SJSA1 (cell line): ENCODE measurements around the gene MYLK. TPM values are rescaled to one million over a fixed set of nuclear protein-coding genes. Genes with fewer than 3 reads are reported as not detected.

ENCODE experiments used
- DNase-seq, 2 experiments: peaks; one replicate each; pipeline ENCODE4 v3.0.0-alpha.2; 2015 to 2020; ENCODE audit warnings: low spot score in 2 of 2, low read depth in 1 of 2
- H3K27ac ChIP-seq: fragments of 250-450 bp; sonication (Bioruptor Pico); 2 replicates; pipeline ENCODE4 v1.5.1; 2020; ENCODE audit warnings: mild to moderate bottlenecking, moderate library complexity
- H3K27me3 ChIP-seq: fragments of 250-450 bp; sonication (Bioruptor Pico); replicated peaks from 2 replicates; pipeline ENCODE4 v1.5.1; 2020; ENCODE audit warnings: mild to moderate bottlenecking, moderate library complexity
- H3K36me3 ChIP-seq: fragments of 250-450 bp; sonication (Bioruptor Pico); 2 replicates; pipeline ENCODE4 v1.5.1; 2020; ENCODE audit warnings: mild to moderate bottlenecking
- H3K4me1 ChIP-seq: fragments of 250-450 bp; sonication (Bioruptor Pico); replicated peaks from 2 replicates; pipeline ENCODE4 v1.6.1; 2021; ENCODE audit warnings: mild to moderate bottlenecking
- H3K4me3 ChIP-seq: fragments of 250-450 bp; sonication (Bioruptor Pico); 2 replicates; pipeline ENCODE4 v1.5.1; 2020; ENCODE audit warnings: mild to moderate bottlenecking
- H3K9me3 ChIP-seq: fragments of 250-450 bp; sonication (Bioruptor Pico); replicated peaks from 2 replicates; pipeline ENCODE4 v1.5.1; 2020; ENCODE audit warnings: mild to moderate bottlenecking
- total RNA-seq: library from RNA; depleted of rRNA; stranded (reverse); fragments of >200 nt; shearing (Covaris generic); gene quantifications from 2 replicates; pipeline ENCODE4 v1.2.3, GENCODE V29; 2014

Gene MYLK
- total RNA-seq, 1 experiment from 2014 or later = 147 TPM

DNA sequence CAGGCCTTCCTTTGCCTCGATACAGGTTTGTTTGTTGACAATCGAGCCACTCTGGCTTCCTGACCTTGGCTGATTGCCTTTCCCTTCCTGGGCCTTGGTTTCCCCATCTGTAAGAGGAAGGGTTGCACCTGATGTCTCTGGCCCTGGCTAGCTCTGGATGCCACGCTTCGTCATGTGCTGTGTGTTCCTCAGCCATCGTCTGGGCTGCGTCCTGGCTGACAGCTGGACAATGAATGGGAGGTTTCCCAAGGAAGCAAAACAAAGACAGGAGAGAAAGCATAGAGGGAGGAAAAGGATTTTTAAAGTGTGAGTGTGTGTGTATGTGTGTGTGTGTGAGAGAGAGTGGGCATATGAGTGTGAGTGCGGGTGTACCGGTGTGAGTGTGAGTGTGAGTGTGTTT lies 234.0 kb downstream of the MYLK start:
- Histone ChIP-seq H3K27ac (no peak overlapping the region), H3K27me3 (no peaks in the 10 kb centered on the region), H3K36me3 (no peaks in the 10 kb centered on the region), H3K4me3 (no peak overlapping the region), H3K9me3 (no peaks in the 10 kb centered on the region), H3K4me1 (peaks cover 16% of the 10 kb centered on the region)
- no peak for DNase-seq

DNA sequence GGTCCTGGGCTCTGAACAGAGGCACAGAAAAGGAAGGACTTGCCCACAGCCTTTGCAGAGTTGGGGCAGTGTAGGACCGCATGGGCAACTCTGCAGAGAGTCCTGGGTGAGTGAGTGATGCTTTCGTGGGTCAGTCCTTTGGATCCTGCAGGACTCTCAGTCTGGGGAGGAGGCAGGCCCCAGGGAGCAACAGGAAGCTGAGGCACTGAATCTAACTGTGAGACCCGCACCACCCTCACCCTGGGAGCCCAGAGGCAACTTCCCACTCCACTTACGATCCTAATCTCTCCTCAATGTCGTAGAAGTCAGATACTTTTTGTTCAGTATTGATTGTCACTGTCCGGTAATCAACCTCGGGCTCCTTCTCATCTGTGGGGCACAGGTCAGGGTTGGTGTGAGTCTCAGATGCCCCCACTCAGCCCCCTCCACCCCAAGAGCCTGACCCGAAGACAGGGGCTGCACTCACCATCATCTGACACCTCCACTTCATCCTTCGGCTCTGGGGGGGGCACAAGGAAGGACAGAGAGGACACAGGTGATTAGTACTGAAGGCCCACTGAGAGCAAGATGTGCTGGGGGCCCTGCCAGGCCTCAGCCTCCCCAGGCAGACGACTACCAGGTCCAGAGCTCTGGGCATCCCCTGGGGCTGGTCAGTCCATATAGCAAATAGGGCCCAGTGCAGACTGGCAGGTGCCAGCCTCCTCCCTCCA lies 235.3 kb downstream of the MYLK start:
- H3K36me3 ChIP-seq = no peaks in the 10 kb centered on the region
- no peak for DNase-seq

DNA sequence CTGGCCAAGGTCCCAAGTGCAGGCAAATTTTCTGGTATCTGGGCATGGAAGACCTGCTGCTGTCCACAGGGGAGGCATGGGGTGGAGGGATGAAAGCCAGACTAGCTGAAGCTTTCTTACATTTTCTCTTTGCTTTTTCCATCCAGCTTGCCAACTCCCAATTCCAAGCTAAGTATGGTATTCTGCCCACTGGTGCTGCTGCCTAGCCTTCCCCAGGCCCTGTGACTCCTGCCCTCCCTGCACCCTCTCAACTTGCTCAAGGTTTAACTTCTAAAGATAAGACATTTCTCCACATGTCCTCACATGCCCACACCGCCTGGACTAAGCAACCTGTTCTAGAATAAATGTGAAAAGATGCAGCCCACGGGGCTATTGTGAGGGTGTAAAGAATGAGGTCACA lies 239.8 kb downstream of the MYLK start:
- no peaks in the 10 kb centered on the region for H3K36me3 ChIP-seq
- H3K4me3 ChIP-seq = no peak overlapping the region
- no peaks in the 10 kb centered on the region for H3K4me1 ChIP-seq
- H3K9me3 ChIP-seq = no peaks in the 10 kb centered on the region; the same call in 1 of the 2 replicates
- no peaks in the 10 kb centered on the region for H3K27me3 ChIP-seq
- DNase-seq = no peak
- no peak overlapping the region for H3K27ac ChIP-seq

More for the DNA sequence above, 235.3 kb downstream of the MYLK start:
- H3K27me3 ChIP-seq = no peaks in the 10 kb centered on the region
- H3K27ac ChIP-seq = no peak overlapping the region
- no peak overlapping the region for H3K4me3 ChIP-seq
- no peaks in the 10 kb centered on the region for H3K9me3 ChIP-seq
- H3K4me1 ChIP-seq = peaks cover 15% of the 10 kb centered on the region

DNA sequence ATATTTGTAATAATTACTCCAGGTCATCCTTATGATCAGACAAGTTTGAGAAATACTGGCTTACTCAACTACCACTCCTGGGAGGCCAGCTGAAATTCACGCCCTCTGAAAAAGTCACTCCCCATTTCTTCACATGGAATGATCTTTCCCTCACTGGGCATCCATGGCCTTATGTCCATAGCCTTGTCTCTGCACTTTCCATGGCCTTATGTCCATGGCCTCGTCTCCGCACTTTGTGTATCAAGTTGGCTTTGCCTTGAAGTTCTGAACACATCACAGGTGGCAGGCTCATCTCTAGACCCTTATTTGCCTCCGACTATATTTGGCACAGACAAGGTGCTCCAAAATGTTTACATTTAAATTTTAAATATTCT lies 241.2 kb downstream of the MYLK start:
- Histone ChIP-seq H3K9me3 (no peaks in the 10 kb centered on the region; the same call in 1 of the 2 replicates), H3K27ac (no peak overlapping the region), H3K36me3 (no peaks in the 10 kb centered on the region), H3K4me1 (no peaks in the 10 kb centered on the region), H3K4me3 (no peak overlapping the region), H3K27me3 (no peaks in the 10 kb centered on the region)
- DNase-seq = no peak

DNA sequence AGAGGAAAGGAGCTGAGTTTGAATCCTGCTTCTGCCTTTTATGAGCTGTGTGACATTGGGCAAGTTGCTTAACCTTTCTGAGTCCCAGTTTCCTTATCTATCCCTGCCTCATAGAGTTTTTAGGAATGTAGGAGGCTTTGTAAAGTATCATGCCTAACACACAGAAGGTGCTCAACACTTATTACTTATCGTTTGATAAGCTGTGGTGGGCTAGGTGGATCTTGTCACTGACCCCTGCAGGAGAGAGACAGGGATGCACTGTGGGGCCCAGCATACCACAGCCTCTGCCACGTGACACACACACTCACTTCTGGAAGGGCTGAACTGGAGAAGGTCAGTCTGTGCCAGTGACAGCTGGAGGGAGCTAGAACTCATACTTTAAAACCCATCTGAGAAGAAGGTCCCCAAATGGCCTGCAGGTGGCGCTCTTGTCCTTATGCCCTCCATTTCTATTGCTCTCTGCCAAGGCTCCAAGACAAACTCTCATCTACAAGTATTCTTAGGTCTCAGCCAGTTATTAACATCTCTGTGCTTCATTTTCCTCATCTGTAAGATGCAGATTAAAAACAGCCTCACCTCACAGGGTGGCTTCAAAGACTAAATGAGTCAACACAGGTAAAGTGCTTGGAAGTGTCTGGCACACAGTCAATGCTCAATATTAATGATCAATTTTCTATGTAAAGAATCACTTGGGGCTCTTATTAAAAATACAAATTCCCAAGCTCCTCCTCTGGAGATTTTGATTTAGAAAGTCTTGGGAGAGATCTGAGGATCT lies 241.8 kb downstream of the MYLK start:
- H3K27me3 ChIP-seq = no peaks in the 10 kb centered on the region
- DNase-seq = peak; percentile 78 to 87
- H3K27ac ChIP-seq = no peak overlapping the region
- no peak overlapping the region for H3K4me3 ChIP-seq
- no peaks in the 10 kb centered on the region; the same call in 1 of the 2 replicates for H3K9me3 ChIP-seq
- no peaks in the 10 kb centered on the region for H3K36me3 ChIP-seq
- no peaks in the 10 kb centered on the region for H3K4me1 ChIP-seq

DNA sequence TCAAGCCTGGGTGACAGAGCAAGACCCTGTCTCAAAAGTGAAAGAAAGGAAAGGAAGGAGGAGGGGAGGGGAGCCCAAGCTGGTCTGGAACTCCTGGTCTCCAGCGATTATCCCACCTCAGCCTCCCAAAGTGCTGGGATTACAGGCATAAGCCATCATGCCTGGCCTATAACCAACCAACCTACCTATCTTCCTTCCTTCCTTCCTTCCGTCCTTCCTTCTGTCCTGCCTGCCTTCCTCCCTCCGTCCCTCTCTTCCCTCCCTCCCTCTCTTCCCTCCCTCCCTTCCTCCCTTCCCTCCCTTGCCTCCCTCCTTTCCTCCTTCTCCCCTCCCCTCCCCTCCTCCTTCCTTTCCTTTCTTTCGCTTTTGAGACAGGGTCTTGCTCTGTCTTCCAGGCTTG lies 242.6 kb downstream of the MYLK start:
- Histone ChIP-seq H3K27ac (no peak overlapping the region), H3K9me3 (no peaks in the 10 kb centered on the region; the same call in 1 of the 2 replicates), H3K4me3 (no peak overlapping the region), H3K36me3 (no peaks in the 10 kb centered on the region), H3K4me1 (no peaks in the 10 kb centered on the region), H3K27me3 (no peaks in the 10 kb centered on the region)
- no peak for DNase-seq

DNA sequence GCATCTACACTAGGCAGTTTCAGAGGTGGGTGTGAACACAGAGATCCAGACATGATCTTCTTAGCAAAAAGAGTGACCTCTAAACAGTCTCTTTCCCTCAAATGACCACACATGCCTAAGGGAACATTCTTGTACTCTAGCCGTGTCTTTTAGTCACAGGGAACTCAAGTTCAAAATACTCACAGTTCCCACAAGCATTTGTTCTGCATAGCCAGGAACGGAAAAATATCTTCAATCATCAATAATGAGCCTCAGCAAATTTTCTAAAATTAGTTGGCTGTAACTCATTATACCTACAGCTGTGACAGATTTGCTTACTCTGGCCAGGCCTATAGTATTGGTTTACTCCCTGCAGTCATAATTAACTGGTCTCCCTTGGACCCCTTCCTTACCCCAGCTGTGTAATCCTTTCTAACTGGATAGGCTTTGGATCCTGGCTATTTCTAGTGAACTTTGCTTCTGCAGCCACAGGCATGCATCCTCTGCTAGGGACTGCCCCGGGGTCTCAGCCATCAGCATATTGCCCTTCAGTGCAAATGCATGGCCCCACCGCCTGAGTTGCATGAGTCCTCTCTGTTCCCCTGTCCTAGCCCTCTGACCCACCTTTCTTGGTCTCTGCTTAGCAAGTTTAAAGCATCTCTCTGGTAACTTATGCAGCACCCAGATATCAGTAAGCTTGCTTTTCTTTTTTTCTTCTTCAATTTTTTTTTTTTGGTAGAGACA lies 243.2 kb downstream of the MYLK start:
- H3K4me1 ChIP-seq = no peaks in the 10 kb centered on the region
- H3K4me3 ChIP-seq = no peak overlapping the region
- H3K36me3 ChIP-seq = no peaks in the 10 kb centered on the region
- no peaks in the 10 kb centered on the region for H3K27me3 ChIP-seq
- no peak for DNase-seq
- no peaks in the 10 kb centered on the region; the same call in 1 of the 2 replicates for H3K9me3 ChIP-seq
- no peak overlapping the region for H3K27ac ChIP-seq

DNA sequence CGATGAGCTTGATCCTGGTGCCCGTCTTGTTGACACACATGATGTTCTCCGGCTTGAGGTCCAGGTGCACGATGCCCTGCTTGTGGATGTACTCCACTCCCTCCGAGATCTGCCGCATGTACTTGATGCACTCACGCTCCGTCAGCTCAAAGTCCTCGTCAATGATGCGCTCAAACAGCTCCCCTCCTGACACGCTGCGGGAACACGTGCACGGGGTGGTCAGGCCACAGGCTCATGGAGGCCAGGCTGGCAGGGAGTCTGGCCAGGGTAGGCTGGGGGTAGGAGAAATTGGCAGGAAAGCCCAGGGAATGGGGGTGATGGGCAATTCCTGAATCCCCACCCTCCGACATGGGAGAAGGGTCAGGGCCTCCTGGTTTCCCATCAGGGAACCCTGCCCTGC lies 243.8 kb downstream of the MYLK start:
- no peak overlapping the region for H3K27ac ChIP-seq

DNA sequence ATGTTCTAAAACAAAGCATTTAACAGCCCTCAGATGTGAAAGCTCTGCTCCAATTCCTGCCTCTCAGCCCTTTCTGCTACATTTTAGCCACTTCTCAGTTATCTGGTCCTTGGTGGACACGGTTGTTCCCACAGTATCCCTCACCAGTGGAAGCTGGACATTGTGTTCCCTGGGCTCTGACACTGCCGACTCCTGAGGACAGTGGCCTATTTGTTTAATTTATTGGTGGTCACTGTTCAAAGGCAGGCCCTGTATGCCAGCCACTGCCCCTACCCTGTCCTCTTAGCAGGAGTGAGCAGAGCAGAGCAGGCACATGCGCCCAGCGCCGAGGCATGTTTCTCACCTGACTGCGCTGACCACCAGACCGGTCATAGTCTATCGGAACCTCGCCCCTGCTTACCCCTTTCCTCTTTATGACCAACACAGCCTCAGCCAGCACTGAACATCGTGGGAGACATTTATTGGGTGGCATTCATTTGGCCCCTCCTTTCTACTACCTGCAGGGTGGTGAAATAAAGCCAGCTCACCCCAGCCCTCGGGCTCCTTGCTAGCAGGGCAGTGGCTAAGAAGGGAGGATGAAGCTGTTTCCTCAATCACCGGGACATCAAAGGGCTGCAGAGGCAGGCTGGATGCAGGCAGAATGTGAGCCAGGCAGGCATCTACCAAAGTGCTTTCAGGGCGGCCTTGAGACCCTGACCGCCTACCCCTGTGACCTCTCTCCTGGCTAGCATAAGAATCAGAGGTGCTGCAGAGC lies 245.0 kb downstream of the MYLK start:
- Histone ChIP-seq H3K36me3 (no peaks in the 10 kb centered on the region), H3K27ac (no peak overlapping the region), H3K4me3 (no peak overlapping the region), H3K4me1 (peaks cover 12% of the 10 kb centered on the region), H3K27me3 (no peaks in the 10 kb centered on the region), H3K9me3 (no peaks in the 10 kb centered on the region; the same call in 1 of the 2 replicates)
- DNase-seq = no peak

More for the DNA sequence above, 243.8 kb downstream of the MYLK start:
- Histone ChIP-seq H3K9me3 (no peaks in the 10 kb centered on the region; the same call in 1 of the 2 replicates), H3K27me3 (no peaks in the 10 kb centered on the region), H3K4me1 (no peaks in the 10 kb centered on the region; the same call in 1 of the 2 replicates), H3K36me3 (no peaks in the 10 kb centered on the region), H3K4me3 (no peak overlapping the region)
- DNase-seq = no peak

DNA sequence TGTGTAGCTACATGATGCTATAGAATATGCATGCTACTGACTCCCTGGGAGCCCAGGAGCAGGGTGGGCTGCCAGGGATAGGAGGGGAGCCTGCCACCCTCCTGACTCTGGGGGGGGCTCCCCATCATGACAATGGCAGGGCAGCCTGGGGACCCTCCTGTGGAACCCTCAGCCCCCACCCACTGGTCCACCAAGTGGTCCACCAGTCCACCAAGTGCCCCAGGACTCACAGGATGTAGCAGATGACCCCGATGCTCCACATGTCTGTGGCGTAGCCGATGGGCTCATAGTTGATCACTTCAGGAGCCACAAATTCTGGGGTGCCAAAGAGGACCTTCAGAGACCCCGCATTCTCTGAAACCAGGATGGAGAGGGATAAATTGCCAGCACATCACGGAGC lies 246.3 kb downstream of the MYLK start:
- Histone ChIP-seq H3K4me3 (no peak overlapping the region), H3K36me3 (no peaks in the 10 kb centered on the region), H3K4me1 (peaks cover 13% of the 10 kb centered on the region), H3K27me3 (no peaks in the 10 kb centered on the region), H3K9me3 (no peaks in the 10 kb centered on the region; the same call in 1 of the 2 replicates), H3K27ac (no peak overlapping the region)
- no peak for DNase-seq

DNA sequence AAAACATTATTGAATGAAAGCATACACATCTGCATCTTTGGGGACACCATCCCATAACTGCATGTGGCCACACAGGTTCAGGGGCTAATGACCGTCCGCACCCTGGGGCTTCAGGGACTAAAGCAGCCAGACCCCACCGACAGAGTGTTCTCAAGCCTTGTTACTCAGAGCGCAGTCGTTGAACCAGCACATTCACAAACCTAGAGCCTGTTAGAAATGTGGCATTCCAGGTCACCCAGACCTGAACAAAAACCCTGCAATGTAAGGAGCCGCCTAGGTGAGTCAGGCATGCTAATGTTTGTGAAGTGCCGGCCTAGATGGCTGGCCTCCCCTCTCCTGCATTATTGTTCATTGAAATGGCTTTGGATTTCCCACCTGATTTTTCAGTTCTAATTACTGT lies 247.0 kb downstream of the MYLK start:
- Histone ChIP-seq H3K27ac (no peak overlapping the region), H3K27me3 (no peaks in the 10 kb centered on the region), H3K4me3 (no peak overlapping the region), H3K4me1 (peaks cover 17% of the 10 kb centered on the region), H3K36me3 (no peaks in the 10 kb centered on the region), H3K9me3 (no peaks in the 10 kb centered on the region; the same call in 1 of the 2 replicates)
- no peak for DNase-seq

DNA sequence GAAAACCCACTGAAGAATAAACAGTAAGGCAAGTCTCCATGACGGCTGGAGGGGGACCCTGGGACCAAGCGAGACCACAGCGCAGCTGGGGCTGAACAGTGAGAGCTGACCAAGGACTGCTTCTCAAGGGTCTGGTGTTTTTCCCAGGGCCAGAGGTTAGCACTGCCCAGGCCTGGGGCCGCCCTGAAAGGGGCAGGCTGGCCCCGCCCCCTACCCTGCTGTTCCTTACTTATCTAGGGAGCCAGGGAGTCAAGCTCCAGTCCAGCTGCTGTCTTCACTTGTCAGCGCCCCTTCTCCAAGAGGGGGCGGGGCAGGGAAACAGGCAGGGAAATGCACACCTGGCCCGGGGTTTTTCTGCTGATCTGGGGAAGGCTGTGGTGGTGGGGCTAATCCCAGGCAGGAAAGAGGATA lies 247.7 kb downstream of the MYLK start:
- H3K4me1 ChIP-seq = peaks cover 19% of the 10 kb centered on the region
- H3K4me3 ChIP-seq = no peak overlapping the region
- no peaks in the 10 kb centered on the region for H3K36me3 ChIP-seq
- DNase-seq = no peak
- H3K9me3 ChIP-seq = no peaks in the 10 kb centered on the region
- no peak overlapping the region for H3K27ac ChIP-seq
- H3K27me3 ChIP-seq = no peaks in the 10 kb centered on the region

DNA sequence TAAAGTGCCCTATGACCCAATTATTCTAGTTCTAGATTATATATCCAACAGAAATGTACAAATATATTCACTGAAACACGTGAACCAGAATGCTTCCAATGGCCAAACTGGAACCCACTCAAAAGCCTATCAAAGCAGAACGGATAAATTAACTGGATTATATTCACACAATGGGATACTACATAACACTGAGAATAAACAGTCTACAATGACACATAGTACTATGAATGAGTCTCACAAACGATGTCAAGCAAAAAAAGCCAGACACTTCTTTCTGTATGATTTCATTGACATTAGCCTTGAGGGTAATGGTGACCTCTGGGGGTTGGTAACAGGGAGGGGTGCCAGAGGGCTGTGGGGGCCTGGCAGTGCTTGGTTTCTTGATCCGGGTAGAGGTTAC lies 248.4 kb downstream of the MYLK start:
- DNase-seq = no peak
- Histone ChIP-seq H3K9me3 (no peaks in the 10 kb centered on the region), H3K27me3 (no peaks in the 10 kb centered on the region), H3K4me1 (peaks cover 19% of the 10 kb centered on the region), H3K27ac (no peak overlapping the region), H3K36me3 (no peaks in the 10 kb centered on the region), H3K4me3 (no peak overlapping the region)
